Stimulated activated naive CD8-positive, alpha-beta T cell treated with anti-CD3 and anti-CD28 coated beads, Interleukin-15, amount 100 ng/mL, for 72 hours (primary cell): Measurements from ENCODE around the gene SHANK2.

Experiments used
- ATAC-seq: fragments of 150-1000 bp; cut with Tn5 transposase; 2 replicates; pipeline ENCODE4 v1.10.0; 2021; ENCODE audit warnings: mild to moderate bottlenecking, moderate library complexity
- DNase-seq, 2 donors: peaks; one replicate each; pipeline ENCODE4 v3.0.0; 2021 to 2022
- H3K27ac Mint-ChIP-seq, 2 donors: one replicate each; pipeline ENCODE4 v1.8.0; 2022; ENCODE audit warnings: mild to moderate bottlenecking in 2 of 2, mixed read lengths in 2 of 2, moderate library complexity in 2 of 2
- H3K27me3 Mint-ChIP-seq: one replicate; pipeline ENCODE4 v1.8.0; 2022; ENCODE audit warnings: mixed read lengths
- H3K4me1 Mint-ChIP-seq: one replicate; pipeline ENCODE4 v1.8.0; 2022; ENCODE audit warnings: mild to moderate bottlenecking, mixed read lengths
- H3K4me3 Mint-ChIP-seq, 2 donors: one replicate each; pipeline ENCODE4 v1.8.0; 2022; ENCODE audit warnings: mild to moderate bottlenecking in 2 of 2, mixed read lengths in 2 of 2, moderate library complexity in 1 of 2
- H3K9me3 Mint-ChIP-seq, 2 donors: one replicate each; pipeline ENCODE4 v1.8.0; 2022; ENCODE audit warnings: mixed read lengths in 2 of 2

Gene SHANK2

DNA sequence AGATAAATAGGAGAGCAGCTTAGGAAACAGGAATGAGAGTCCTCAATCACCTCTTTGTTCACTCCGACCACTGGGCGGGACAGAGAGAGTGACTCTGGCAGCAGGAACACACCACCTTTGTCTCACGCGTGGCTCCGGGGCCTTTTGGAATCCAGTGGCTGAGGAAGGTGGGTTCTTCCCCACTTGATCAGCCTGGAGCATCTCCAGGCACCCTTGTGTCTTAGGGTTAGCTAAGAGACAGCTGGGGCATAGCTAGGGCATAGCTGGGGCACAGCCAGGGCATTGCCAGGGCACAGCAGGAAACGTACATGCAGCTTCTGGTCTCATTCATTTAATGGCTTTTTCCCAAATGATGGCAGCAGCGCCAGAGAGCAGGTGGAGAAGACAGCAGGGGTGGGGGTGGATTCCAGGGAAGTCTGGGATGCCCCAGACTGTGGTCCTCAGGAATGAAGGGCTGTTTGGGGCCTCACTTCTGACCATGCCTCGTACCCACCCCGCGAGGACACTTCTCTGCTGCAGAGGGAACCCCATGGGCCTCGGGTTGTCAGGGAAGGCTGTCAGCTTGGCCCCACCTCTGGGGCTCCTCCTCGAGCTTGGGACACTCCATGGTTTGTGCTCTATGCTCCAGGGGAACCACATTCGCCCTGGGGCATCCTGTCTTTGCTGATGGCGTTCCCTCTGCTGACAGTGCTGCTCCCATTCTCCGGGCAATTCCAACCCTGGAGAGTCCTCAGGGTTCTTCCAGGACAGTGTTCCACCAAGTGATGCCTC is 30.4 kb upstream of the SHANK2 start:
- no peak for ATAC-seq
- peaks cover 0 to 1% of the 10 kb centered on the region in 2 donors for H3K9me3 Mint-ChIP-seq

DNA sequence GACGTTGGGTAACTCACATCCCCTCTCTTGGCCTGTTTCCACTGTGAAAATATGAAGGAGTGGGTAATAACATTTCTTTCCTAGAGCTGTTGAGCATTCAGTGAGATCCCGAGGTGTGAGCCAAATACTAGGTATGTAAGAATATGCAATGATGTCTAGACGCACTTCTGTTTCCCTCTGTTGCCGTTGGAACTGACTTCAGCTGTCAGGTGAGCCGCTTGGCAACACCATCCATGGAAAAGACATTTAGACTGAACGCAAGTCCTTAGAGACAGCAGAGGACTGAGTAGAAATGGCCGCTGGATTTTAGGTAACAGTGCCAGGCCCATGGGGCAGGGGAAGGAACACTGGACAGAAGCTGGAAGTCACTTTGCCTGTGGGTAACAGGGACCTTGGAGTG is 29.5 kb upstream of the SHANK2 start:
- no peak overlapping the region for H3K4me3 Mint-ChIP-seq
- no peak overlapping the region for H3K27ac Mint-ChIP-seq
- DNase-seq (no peak), ATAC-seq (no peak)
- H3K9me3 Mint-ChIP-seq: no peaks in the 10 kb centered on the region
- H3K27me3 Mint-ChIP-seq: peaks cover 9% of the 10 kb centered on the region
- H3K4me1 Mint-ChIP-seq: no peaks in the 10 kb centered on the region

More for the DNA sequence above, 30.4 kb upstream of the SHANK2 start:
- Mint-ChIP-seq H3K4me1 (no peaks in the 10 kb centered on the region), H3K27ac (no peak overlapping the region), H3K4me3 (no peak overlapping the region), H3K27me3 (peaks cover 9% of the 10 kb centered on the region)
- DNase-seq: no peak

DNA sequence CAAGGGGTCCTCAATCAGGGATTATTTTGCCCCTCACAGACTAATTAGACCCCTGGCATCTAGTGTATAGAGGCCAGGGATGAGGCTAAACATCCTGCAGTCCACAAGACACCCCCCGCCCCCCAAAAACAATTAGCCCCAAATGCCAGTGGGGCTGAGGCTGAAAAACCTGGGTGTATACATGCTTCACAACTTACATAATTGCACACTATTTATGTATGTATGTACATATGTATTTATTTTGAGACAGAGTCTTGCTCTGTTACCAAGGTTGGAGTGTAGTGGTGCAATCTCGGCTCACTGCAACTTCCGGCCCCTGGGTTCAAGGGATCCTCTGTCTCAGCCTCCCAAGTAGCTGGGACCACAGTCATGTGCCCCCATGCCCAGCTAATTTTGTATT is 28.8 kb upstream of the SHANK2 start:
- Mint-ChIP-seq H3K27me3 (peaks cover 9% of the 10 kb centered on the region), H3K4me3 (no peak overlapping the region), H3K4me1 (no peaks in the 10 kb centered on the region), H3K9me3 (no peaks in the 10 kb centered on the region), H3K27ac (no peak overlapping the region)
- ATAC-seq: no peak
- DNase-seq: no peak

DNA sequence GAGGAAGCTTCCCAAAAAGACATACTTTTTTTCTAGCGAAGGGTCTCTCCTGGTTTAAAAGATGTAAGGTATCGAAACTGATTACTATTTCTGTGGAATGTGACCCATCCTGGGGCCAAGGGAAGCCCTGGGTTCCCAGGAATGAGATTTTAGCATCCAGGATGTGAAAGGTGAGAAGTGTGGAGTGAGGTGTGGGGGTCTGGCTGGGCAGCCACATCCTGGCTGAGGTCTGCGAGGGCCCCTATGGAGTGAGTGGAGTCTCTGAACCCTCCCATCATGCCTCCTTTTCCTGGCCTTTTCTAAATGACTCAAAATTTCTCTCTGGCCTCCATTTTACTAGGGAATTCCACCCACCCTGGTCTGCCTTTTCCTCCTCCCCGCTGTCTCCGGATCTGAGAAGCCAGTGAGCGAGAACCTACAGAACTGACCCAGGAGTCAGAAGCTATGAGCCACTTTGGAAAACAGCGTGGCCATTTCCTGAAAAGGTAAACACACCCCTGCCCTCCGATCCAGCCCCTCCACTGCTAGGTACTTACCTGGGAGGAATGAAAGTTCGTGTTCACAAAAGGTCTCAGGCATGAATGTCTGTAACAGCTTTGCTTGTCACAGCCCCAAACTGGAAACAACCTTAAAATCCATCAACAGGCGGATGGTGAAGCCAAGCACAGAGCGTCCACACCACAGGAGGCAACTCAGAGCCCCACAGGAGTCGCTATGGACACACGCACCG is 27.7 kb upstream of the SHANK2 start:
- ATAC-seq (no peak), DNase-seq (no peak)
- Mint-ChIP-seq H3K4me3 (no peak overlapping the region), H3K4me1 (no peaks in the 10 kb centered on the region), H3K27ac (no peak overlapping the region), H3K27me3 (peaks cover 9% of the 10 kb centered on the region), H3K9me3 (peaks cover under 1 to 3% of the 10 kb centered on the region in 2 donors)

DNA sequence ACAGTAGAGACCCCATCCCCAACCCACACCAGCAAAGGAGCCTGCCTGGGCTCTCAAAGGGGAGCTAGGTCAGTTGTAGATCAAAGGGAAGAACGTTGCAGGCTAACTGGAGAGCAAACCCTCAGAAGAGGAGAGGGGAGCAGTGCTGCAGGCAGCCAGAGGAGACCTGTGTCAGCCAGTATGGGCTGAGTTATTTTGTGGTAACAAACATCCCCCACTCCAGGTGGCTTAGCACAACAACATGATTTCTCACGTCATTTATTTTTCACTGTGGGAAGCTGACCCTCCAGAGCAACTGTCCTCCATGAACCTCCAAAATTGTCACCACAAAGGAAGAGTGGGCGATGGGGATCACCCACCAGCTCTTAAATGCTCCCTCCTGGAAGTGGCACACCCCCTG is 19.8 kb upstream of the SHANK2 start:
- ATAC-seq (no peak), DNase-seq (no peak)
- Mint-ChIP-seq H3K9me3 (peaks cover 24 to 25% of the 10 kb centered on the region in 2 donors), H3K4me1 (no peaks in the 10 kb centered on the region), H3K27ac (peak overlapping the region in 1 of 2 donors; percentile 1), H3K4me3 (no peak overlapping the region), H3K27me3 (peaks cover 8% of the 10 kb centered on the region)

DNA sequence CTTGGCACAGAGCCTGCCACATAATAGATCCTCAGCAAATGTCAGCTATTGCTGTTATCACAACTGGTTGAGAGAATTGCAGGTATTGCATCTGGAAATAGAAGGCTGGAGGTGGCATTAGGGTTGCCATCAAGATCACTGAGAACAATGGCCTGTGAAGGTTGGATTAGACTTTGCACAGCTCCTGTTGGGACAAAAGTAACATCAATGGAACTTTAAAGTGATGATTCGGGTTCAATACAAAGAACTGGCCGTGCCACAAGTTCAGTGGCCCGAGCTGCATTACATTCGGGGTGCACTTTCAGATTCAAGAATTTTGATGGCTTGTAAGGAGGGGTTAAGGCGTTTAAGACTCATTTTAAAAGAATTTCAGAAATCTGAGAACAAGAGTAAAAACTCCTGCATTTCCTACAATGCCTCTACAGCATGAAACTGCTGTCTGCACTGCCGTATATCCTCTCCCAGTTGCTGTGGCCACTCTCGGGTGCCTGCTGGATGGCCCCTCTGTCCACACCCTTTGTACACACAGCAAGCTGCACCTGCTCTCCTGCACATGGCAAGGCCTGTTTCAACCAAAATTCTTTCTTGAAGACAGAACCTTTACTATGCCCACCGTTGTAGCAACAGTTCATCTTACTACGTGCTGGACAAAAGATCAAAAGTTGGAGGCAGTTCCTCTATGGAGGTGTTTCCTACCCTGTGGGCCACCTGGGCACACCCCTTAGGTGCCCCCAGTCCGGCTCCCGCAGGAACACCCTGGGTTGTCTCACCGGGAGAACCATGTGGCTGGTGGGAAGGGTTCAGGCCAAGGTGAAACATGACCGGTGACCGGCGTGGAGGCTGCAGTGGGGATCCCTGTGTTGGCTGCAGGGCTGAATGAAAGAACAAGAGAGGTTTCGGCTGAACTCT is 17.5 kb upstream of the SHANK2 start:
- no peak overlapping the region for H3K4me3 Mint-ChIP-seq
- peaks cover 20 to 22% of the 10 kb centered on the region in 2 donors for H3K9me3 Mint-ChIP-seq
- ATAC-seq (no peak), DNase-seq (no peak)
- no peaks in the 10 kb centered on the region for H3K4me1 Mint-ChIP-seq
- peaks cover 22% of the 10 kb centered on the region for H3K27me3 Mint-ChIP-seq
- H3K27ac Mint-ChIP-seq: no peak overlapping the region

DNA sequence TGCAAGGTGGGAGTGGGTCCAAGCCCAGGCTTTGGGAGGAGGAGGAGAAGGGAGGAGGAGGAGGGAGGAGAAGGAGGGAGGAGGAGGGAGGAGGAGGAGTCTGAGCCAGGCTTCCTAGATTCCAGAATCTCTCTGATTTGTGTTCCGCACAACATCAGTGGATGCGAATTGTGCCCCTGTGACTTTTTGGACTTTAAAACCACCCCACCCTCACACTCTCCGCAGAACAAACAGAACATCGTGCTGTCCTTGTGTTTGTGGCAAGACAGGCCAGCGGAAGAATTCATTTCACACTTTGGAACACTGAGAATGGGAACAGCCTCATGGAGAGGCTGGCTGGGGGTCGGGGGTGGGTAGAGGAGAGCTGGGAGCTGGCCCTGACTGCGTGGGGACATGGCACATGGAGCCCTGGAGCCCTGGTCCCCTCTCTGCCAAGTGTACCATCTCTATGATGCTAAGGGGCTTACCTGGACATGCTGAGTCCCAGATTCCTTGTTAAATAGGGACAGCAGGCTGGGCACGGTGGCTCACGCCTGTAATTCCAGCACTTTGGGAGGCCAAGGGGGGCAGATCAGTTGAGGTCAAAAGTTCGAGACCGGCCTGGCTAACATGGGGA is 16.4 kb upstream of the SHANK2 start:
- ATAC-seq: no peak
- Mint-ChIP-seq H3K27ac (no peak overlapping the region), H3K4me1 (no peaks in the 10 kb centered on the region), H3K4me3 (no peak overlapping the region), H3K9me3 (peaks cover 9 to 15% of the 10 kb centered on the region in 2 donors), H3K27me3 (peaks cover 22% of the 10 kb centered on the region)
- DNase-seq: no peak

DNA sequence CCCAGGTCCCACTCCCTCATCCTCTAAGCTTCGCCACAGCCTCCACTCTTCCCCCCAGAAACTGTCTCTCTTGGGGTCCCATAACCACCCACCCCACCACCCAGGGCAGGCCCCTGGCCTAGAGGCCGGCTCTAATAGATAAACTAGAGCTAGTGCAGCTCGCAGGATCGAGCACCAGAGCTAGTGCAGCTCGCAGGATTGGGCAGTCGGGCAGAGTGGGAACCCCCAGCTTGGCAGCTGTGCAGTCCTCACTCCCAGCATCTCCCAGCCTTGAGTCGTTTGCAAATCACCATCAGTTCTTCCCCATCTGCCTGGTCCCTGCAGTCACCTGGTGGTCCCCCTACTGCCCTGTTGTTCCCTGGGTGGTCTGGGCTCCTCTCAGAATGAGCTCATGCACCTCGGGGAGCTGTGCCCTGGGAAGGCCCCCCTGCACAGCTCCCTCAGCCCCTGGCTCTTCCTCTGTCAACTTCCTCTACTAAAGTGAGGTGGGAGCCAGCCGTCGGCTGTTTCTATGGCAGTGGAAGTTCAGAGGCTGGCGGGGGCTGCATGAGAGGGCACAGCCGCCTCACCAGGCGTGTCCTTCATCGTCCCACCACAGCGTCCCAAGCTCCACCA is 15.5 kb upstream of the SHANK2 start:
- Mint-ChIP-seq H3K4me1 (no peaks in the 10 kb centered on the region), H3K27ac (no peak overlapping the region), H3K9me3 (peaks cover under 1 to 6% of the 10 kb centered on the region in 2 donors), H3K4me3 (no peak overlapping the region), H3K27me3 (peaks cover 22% of the 10 kb centered on the region)
- no peak for DNase-seq
- ATAC-seq: no peak

DNA sequence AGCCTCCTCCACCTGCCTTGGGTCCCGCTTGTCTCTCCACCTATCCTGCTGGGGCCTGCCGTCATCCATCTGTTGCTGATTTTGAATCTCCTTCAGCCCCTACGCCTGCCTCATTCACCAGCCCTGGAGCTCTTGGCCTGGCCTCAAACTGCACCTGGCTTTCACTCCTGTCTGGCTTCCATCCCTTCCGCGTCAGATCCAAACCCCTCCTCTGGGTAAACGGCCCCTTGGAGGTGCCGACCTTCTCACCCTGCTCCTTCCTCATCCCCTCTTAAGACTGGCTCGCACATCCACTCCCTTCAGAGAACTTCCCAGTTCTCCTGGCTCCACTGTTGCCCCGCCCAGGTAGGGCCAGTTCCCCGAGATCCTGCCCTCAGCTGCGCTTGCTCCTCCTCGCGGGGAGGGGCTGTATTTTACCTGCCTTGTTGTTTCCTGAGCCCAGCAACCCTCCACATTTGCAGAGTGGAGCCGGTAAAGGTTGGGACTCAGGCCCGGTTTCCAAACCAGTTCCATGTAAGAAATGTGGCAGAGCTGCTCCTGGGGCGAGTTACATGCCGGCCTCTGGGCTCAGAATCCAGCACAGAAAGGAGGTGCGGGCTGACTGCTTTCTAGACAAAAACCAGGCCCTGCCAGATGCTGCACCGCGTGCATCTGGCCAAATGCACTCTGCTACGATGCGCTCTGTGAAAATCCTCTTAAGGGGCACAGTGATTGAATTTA is 13.9 kb upstream of the SHANK2 start:
- no peaks in the 10 kb centered on the region for H3K9me3 Mint-ChIP-seq
- H3K4me3 Mint-ChIP-seq: no peak overlapping the region
- no peaks in the 10 kb centered on the region for H3K4me1 Mint-ChIP-seq
- no peak for ATAC-seq
- no peak for DNase-seq
- H3K27ac Mint-ChIP-seq: peak overlapping the region; percentile 19 to 49
- H3K27me3 Mint-ChIP-seq: peaks cover 22% of the 10 kb centered on the region

DNA sequence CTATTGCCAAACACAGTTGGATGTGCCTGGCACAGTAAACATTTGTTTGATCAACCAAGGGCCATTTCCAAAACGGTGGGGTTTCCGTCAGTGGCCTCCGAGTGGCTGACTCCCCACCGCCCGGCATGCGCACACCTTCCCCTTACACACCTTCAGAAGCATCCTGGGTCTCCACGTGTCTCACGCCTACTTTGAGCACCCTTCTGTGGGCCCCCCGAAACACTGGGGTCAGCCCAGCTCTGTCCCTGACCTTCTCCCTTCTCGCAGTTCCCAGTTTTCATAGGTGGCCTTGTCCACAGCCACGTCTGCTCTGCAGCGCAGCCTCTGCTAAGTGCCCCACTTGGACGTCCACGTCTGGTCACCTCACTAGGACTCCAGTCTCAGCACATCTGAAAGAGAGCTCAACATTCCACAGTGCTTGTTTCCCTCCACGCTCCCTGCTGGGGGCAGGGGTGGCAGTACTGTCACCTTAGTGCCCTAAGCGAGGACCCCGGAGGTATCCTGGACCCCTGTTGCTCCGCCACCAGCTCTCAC is 13.2 kb upstream of the SHANK2 start:
- peak overlapping the region in 1 of 2 donors; percentile 19 for H3K27ac Mint-ChIP-seq
- H3K9me3 Mint-ChIP-seq: no peaks in the 10 kb centered on the region
- H3K4me3 Mint-ChIP-seq: no peak overlapping the region
- DNase-seq (no peak), ATAC-seq (no peak)
- H3K27me3 Mint-ChIP-seq: peaks cover 22% of the 10 kb centered on the region
- no peaks in the 10 kb centered on the region for H3K4me1 Mint-ChIP-seq

DNA sequence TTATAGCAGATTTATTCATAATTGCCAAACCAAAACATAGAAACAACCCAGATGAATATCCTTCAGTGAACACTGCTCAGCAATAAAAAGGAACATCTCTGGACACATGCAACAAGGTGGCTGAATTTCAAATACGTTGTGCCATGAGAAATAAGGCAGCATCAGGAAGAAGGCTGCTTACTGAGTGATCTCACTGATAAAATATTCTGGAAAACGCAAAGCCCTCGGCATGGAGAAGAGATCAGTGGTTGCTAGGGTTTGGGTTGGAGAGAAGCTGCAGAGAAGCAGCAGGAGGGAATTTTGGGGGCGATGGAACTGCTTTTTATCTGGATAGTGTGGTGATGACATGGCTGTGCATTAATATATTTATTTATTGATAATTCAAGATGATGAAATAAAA is 11.0 kb upstream of the SHANK2 start:
- Mint-ChIP-seq H3K27ac (no peak overlapping the region), H3K4me3 (no peak overlapping the region), H3K4me1 (no peaks in the 10 kb centered on the region), H3K27me3 (peaks cover 22% of the 10 kb centered on the region), H3K9me3 (no peaks in the 10 kb centered on the region)
- ATAC-seq: no peak
- no peak for DNase-seq

DNA sequence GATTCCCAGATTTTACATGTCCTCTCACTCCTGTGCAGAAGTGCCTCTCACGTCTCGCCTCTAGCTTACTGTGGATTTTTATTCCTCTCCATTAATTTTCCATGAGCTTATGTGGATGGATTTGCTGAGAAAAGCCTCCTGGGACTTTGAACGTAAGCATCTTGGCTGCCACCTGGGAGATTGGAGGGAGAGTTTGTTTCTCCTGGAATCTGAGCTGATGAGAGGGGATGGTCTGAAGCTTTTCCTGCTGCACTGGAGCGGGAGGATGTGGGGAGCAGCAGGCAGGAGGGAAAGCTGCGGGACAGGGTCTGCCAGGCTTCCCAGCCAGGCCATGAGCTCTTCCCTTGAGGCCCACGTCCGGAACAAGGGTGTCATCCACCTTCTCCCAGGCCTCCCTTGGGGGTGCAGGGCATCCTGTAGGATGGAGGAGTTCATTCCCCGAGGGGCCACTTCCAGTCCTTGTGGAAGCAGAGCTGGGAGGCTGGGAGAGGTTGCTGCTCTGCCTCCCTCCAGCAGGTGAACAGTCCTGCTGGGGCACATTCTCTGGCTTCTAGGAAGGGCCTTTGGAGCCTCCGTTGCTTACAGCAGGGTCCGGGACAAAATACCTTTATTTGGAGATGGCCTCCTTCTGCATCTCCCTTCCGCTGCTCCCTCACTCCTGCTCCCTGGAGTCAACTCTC is 3.6 kb upstream of the SHANK2 start:
- no peak for ATAC-seq

DNA sequence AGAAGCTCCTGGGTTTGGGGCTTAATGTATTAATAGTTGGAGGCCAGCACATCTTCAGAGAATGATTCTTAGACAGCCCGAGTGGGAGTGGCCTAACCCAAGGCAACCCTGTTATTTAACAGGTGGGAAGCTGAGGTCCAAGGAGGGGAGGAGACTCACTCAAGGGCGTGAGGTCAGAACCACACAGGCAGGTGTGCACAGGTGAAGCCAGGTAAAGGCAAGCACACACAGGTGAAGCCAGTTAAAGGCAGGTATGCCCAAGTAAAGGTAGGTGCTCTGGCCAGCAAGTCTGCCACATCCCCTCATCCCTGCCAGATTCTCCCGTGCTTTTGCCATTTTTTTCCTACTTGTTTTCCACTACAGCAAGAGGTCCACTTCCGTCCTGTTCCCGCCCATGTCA is 2.9 kb upstream of the SHANK2 start:
- ATAC-seq: no peak
- Mint-ChIP-seq H3K4me3 (no peak overlapping the region), H3K9me3 (no peaks in the 10 kb centered on the region), H3K27ac (no peak overlapping the region), H3K4me1 (peaks cover 12% of the 10 kb centered on the region), H3K27me3 (peaks cover 53% of the 10 kb centered on the region)
- no peak for DNase-seq

More for the DNA sequence above, 3.6 kb upstream of the SHANK2 start:
- no peak overlapping the region for H3K27ac Mint-ChIP-seq
- H3K9me3 Mint-ChIP-seq: no peaks in the 10 kb centered on the region
- DNase-seq: no peak
- H3K27me3 Mint-ChIP-seq: peaks cover 47% of the 10 kb centered on the region
- H3K4me3 Mint-ChIP-seq: no peak overlapping the region
- peaks cover 7% of the 10 kb centered on the region for H3K4me1 Mint-ChIP-seq

DNA sequence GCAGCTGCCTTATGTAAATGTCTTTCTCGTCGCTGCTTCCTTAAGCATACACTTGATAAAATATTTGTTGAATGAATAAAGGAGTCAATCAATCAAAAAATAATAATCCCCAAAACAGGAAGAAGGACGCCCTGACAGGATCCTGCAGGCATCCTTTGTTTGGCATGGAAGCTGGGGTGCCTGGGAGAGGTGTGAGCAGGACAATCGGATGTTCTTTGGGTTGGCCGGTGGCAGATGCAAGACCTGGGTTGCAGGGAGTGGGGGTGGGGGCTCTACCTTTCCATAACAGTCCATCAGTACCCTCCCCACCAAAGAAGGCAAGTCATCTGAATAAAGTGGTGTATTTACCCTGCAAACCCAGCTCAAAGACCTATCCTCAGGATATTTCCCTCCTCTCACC is 1.4 kb upstream of the SHANK2 start:
- Mint-ChIP-seq H3K27ac (no peak overlapping the region), H3K9me3 (no peaks in the 10 kb centered on the region)

More for the DNA sequence above, 1.4 kb upstream of the SHANK2 start:
- H3K27me3 Mint-ChIP-seq: peaks cover 68% of the 10 kb centered on the region
- DNase-seq (no peak), ATAC-seq (no peak)
- no peak overlapping the region for H3K4me3 Mint-ChIP-seq
- peaks cover 12% of the 10 kb centered on the region for H3K4me1 Mint-ChIP-seq
